ENCODE results near the gene TRAK2. TPM values are rescaled to one million over a fixed set of nuclear protein-coding genes. Genes with fewer than 3 reads are reported as not detected.

The TRAK2 gene
- total RNA-seq, 1 donor from 2014 or later = 26.6 TPM

DNA sequence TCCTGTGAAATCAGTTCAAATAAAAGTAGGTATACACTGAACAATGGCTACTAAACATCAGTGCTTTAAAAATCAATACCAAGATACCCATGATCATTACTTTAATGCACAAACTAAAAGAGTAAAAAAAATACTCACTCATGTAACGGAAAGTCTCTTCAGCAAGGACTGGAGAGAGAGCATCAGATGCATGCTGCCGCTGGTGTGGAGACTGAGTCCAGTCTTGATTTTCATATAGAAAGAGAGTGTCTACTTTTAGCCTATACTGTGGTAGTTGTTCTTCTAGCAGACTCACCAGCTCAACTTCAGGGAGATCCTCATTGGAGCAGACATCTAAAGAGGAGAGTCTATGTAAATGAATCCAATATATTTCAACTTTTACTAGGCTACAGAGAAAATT is 44.0 kb downstream of the TRAK2 start:
- TF ChIP-seq, protein P1, sequence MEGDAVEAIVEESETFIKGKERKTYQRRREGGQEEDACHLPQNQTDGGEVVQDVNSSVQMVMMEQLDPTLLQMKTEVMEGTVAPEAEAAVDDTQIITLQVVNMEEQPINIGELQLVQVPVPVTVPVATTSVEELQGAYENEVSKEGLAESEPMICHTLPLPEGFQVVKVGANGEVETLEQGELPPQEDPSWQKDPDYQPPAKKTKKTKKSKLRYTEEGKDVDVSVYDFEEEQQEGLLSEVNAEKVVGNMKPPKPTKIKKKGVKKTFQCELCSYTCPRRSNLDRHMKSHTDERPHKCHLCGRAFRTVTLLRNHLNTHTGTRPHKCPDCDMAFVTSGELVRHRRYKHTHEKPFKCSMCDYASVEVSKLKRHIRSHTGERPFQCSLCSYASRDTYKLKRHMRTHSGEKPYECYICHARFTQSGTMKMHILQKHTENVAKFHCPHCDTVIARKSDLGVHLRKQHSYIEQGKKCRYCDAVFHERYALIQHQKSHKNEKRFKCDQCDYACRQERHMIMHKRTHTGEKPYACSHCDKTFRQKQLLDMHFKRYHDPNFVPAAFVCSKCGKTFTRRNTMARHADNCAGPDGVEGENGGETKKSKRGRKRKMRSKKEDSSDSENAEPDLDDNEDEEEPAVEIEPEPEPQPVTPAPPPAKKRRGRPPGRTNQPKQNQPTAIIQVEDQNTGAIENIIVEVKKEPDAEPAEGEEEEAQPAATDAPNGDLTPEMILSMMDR (IDR thresholded peaks at IDR 0.05; ENCODE audit: insufficient read depth, low read length, poor library complexity, severe bottlenecking) = no peak
- no peak for DNase-seq (ENCODE audit: low read depth)
- no peaks in the 10 kb centered on the region for H3K36me3 ChIP-seq (ENCODE audit: control insufficient read depth, insufficient read depth, low read length)
- H3K27me3 ChIP-seq (ENCODE audit: control insufficient read depth, insufficient read depth, low read length) = no peaks in the 10 kb centered on the region
- no peak overlapping the region for H3K4me3 ChIP-seq (ENCODE audit: low read depth, low read length)

DNA sequence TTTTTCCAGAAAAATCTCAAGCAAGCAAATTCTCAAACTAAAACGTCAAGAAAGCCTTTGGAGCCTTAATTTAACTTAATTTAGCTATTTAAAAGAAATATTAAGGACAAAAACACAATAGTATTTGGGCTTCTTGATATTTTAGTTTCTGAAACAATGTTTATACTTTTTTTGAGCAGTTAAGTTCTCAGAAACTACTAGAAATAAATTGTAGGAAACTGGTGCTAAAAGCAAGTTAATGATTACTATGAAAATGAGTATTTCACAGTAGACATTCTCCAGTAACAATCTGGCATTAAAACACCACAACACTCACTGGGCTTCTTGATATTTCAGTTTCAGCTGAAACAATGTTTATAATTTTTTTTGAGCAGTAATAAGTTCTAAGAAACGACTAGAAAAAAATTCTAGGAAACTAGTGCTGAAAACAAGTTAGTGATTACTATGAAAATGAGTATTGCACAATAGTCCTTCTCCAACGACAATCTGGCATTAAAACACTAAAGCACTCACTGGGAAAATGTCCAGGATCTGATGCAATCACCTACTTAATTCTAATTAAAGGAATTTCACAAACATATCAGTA is 45.1 kb downstream of the TRAK2 start:
- Histone ChIP-seq H3K27me3 (ENCODE audit: control insufficient read depth, insufficient read depth, low read length) (no peaks in the 10 kb centered on the region), H3K36me3 (ENCODE audit: control insufficient read depth, insufficient read depth, low read length) (no peaks in the 10 kb centered on the region), H3K4me3 (ENCODE audit: low read depth, low read length) (no peak overlapping the region)
- TF ChIP-seq, protein P1 (IDR thresholded peaks at IDR 0.05; ENCODE audit: insufficient read depth, low read length, poor library complexity, severe bottlenecking) = no peak
- DNase-seq (ENCODE audit: low read depth) = no peak

DNA sequence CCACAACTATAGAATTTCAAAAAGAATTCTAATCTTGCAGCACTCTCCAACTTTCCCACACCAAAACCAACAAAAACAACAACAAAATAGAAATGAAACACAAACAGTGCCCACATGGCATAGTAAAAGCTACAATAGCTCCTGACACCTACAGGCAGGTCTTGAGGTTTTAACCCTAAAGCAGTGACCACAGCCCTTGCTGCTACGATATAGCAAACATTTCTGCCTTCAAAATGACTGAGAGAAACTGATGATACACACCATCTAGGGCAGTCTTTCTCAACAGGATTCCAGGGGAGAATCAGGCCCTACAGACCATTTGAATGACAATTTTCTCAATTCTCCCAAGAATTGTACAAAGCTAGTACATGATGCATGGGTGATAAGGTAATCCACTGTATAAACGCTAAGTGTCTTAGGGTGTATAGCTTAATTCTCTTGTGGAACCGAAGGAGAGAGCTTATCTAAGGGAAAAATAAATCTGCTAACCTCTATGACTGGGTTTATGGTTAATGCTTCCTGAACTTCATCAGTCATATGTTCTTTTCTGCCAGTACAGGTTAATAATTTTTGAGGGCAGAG is 46.5 kb downstream of the TRAK2 start:
- no peak for DNase-seq (ENCODE audit: low read depth)
- TF ChIP-seq, protein P1 (IDR thresholded peaks at IDR 0.05; ENCODE audit: insufficient read depth, low read length, poor library complexity, severe bottlenecking) = no peak
- Histone ChIP-seq H3K27me3 (ENCODE audit: control insufficient read depth, insufficient read depth, low read length) (no peaks in the 10 kb centered on the region), H3K36me3 (ENCODE audit: control insufficient read depth, insufficient read depth, low read length) (no peaks in the 10 kb centered on the region), H3K4me3 (ENCODE audit: low read depth, low read length) (no peak overlapping the region)

DNA sequence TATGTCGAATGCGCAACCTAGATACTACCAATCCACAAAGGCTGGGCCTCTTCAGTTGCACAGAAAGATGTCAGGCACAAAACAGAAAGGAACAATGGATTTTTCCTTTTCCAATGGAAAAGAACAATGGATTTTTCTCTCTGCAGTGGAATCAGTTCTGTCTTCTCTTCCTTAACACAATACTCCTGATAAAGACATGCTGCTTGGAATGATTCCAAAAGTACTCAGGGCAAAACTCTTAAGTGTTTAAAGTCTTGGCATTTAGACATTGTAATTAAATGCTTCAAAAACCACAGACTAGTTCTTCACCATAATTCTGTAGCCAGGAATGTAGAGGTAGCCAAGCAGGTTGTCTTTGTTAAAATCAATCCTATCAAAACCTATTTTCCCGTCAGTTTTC is 47.4 kb downstream of the TRAK2 start:
- DNase-seq (ENCODE audit: low read depth) = peak; percentile 71
- no peaks in the 10 kb centered on the region for H3K27me3 ChIP-seq (ENCODE audit: control insufficient read depth, insufficient read depth, low read length)

DNA sequence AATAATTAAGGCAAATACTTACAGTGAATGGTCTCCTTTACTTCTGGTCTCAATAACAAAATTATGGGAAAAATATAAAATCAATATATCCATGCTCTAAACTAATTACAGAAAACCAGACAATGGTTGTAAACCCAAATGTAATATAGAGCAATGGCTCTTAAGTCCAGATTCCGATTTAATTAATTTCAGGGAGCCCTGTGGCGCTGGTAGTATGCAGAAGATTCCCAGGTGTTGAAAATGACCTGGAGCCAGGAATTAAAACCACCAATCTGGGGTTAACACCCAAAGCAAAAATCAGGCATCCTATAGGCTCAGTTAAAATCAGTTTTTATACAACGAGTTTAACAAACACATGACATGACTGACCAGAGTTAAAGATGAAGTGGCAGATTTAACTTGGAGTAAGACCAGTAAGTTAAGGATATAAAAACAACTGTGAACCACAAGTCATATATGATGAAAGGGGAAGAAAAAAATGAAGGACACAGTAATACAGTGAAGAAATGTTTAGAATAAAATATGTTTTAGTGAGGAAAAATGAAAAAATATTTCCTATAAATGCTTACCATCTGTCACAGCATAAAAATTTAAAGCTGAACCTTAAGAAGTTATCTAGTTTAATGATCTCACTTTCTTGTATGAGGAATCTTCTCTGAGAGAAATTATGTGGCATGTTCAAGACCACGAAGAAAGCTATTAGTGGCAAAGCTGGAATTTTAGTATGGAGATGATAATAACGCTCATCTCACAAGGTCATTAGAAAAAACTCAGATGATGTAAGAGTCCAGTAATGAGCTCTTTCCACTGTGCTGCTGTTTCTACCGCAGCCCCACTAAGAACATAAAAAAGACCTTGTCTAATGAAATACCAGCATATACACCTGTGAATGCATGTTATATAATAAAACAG is 48.4 kb downstream of the TRAK2 start:
- Histone ChIP-seq H3K4me3 (ENCODE audit: low read depth, low read length) (no peak overlapping the region), H3K36me3 (ENCODE audit: control insufficient read depth, insufficient read depth, low read length) (no peaks in the 10 kb centered on the region), H3K27me3 (ENCODE audit: control insufficient read depth, insufficient read depth, low read length) (no peaks in the 10 kb centered on the region)
- no peak for DNase-seq (ENCODE audit: low read depth)
- TF ChIP-seq, protein P1 (IDR thresholded peaks at IDR 0.05; ENCODE audit: insufficient read depth, low read length, poor library complexity, severe bottlenecking) = no peak

More for the DNA sequence above, 47.4 kb downstream of the TRAK2 start:
- Histone ChIP-seq H3K4me3 (ENCODE audit: low read depth, low read length) (no peak overlapping the region), H3K36me3 (ENCODE audit: control insufficient read depth, insufficient read depth, low read length) (no peaks in the 10 kb centered on the region)
- TF ChIP-seq, protein P1 (IDR thresholded peaks at IDR 0.05; ENCODE audit: insufficient read depth, low read length, poor library complexity, severe bottlenecking) = no peak

All from kidney epithelial cell (primary cell).